Kidney epithelial cell (primary cell): Measurements from ENCODE around the gene CYREN. TPM values are rescaled to one million over a fixed set of nuclear protein-coding genes. Genes with fewer than 3 reads are reported as not detected.
A peak's percentile ranks its signal among the peaks of the same experiment; 100 is the strongest.

Experiments used
- DNase-seq: peaks from one replicate; pipeline ENCODE4 v3.0.0-alpha.2; 2010; ENCODE audit warnings: low read depth
- H3K27me3 ChIP-seq: 2 replicates; pipeline ENCODE4 v1.6.0; 2011; ENCODE audit warnings: low read length; ENCODE audit not compliant: control insufficient read depth, insufficient read depth
- H3K36me3 ChIP-seq: 2 replicates; pipeline ENCODE4 v1.5.1; 2011; ENCODE audit warnings: low read length; ENCODE audit not compliant: control insufficient read depth, insufficient read depth
- H3K4me3 ChIP-seq: 2 replicates; pipeline ENCODE4 v1.5.1; 2011; ENCODE audit warnings: low read depth, mild to moderate bottlenecking, control low read depth, low read length
- total RNA-seq: library from RNA; depleted of rRNA; stranded (reverse); fragments of >200 nt; gene quantifications from 2 replicates; pipeline ENCODE4 v1.2.3, GENCODE V29; 2015
- TF ChIP-seq, protein P1 (sequence below): IDR thresholded peaks from 2 replicates; pipeline ENCODE4 v1.5.1; 2011; ENCODE audit warnings: mild to moderate bottlenecking, moderate library complexity, low read length, control low read depth, inconsistent platforms; ENCODE audit not compliant: insufficient read depth, poor library complexity, severe bottlenecking

The CYREN gene
- total RNA-seq, 1 donor from 2014 or later: 74.2 TPM

DNA sequence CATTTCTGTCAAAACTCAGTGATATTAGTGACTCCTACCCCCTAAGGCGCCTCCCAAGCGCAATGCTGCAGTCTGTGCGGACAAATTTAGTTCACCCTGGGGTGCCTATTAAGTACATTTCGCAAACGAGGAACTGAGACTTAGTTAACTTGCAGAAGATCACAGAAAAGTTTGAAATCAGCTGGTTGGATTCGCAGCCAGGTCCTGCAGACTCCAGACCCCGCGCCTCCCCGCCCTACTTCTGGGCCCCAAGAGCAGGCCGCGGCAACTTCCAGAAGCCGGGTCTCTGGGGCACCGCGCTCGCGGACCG, 588 bp downstream of the CYREN start:
- DNase-seq: no peak
- H3K27me3 ChIP-seq: no peaks in the 10 kb centered on the region
- peaks cover 2% of the 10 kb centered on the region for H3K36me3 ChIP-seq
- H3K4me3 ChIP-seq: peak overlapping the region; percentile 91
- TF ChIP-seq, protein P1, sequence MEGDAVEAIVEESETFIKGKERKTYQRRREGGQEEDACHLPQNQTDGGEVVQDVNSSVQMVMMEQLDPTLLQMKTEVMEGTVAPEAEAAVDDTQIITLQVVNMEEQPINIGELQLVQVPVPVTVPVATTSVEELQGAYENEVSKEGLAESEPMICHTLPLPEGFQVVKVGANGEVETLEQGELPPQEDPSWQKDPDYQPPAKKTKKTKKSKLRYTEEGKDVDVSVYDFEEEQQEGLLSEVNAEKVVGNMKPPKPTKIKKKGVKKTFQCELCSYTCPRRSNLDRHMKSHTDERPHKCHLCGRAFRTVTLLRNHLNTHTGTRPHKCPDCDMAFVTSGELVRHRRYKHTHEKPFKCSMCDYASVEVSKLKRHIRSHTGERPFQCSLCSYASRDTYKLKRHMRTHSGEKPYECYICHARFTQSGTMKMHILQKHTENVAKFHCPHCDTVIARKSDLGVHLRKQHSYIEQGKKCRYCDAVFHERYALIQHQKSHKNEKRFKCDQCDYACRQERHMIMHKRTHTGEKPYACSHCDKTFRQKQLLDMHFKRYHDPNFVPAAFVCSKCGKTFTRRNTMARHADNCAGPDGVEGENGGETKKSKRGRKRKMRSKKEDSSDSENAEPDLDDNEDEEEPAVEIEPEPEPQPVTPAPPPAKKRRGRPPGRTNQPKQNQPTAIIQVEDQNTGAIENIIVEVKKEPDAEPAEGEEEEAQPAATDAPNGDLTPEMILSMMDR: no peak

DNA sequence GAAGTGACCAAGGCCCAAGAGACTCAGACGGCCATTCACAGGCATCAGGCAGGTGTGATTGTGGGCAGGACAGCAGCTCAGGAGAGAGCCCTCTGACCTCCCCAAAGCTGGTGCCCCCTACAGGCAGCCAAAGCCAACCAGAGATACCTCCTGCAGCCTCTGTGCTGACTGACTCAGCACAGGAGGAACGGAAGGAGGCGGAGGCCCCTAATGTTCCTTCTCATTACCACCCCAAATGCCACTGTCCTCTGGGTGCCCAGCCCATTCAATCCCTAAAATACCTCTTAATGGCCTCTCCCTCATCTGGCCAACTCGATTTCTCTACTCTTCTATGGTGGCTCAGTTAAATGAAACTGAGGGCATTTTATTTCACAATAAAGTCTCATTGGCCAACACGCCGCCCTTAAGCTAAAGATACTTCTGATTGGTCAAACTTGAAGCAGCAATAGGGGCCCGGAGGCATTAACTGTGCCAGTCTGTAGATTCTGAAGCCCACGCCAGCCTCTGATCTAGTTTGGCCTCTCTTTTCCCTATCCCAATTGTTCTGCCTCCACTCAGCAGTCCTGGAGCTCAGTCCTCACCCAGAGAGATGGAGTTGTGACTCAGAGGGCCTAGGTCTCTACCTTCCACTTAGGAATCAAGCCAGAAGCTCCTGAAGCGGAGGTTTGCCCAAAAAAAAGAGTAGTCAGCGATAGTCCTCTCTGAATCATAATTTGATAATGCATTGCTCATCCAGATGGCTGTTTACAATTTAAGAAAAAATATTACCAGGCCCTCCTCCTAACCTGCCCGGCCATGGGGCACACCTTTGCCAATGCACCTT, 1.2 kb downstream of the CYREN start:
- no peaks in the 10 kb centered on the region for H3K27me3 ChIP-seq
- DNase-seq: no peak
- TF ChIP-seq, protein P1: peak; percentile 60

DNA sequence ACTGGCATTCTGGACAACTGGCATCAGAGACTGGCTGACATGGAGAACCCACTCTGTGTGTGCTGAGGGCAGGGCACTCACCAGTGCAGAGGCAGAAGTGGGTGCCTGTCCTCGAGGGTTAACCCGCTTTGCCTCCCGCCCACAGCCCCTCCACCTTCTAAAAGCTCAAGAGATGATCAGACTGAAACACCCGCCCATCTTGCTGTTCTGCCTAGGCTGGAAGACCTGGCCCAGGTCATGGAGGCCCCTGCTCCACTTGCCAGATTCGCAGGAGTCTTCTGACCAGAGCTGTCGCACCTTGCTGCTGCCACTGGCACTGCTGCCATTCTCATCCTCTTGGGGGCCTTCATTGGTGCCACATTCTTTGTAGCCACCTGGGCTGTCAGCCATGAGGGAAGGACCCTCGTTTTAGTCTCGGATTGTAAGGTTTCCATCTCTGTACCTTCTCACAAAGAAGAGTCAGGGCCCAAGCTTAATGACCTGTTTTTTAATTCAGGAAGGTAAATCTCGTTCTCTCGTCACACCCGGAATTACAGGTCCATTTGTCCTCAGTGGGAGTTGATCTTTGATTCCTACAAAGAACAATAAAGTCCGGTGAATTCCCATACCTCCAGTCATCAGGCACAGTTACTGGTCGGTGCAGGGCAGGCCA, 1.9 kb downstream of the CYREN start:
- TF ChIP-seq, protein P1: no peak
- DNase-seq: no peak
- no peaks in the 10 kb centered on the region for H3K27me3 ChIP-seq
- H3K4me3 ChIP-seq: no peak overlapping the region
- H3K36me3 ChIP-seq: peaks cover 2% of the 10 kb centered on the region

More for the DNA sequence above, 1.2 kb downstream of the CYREN start:
- Histone ChIP-seq H3K4me3 (peak overlapping the region; percentile 91), H3K36me3 (peaks cover 2% of the 10 kb centered on the region)

DNA sequence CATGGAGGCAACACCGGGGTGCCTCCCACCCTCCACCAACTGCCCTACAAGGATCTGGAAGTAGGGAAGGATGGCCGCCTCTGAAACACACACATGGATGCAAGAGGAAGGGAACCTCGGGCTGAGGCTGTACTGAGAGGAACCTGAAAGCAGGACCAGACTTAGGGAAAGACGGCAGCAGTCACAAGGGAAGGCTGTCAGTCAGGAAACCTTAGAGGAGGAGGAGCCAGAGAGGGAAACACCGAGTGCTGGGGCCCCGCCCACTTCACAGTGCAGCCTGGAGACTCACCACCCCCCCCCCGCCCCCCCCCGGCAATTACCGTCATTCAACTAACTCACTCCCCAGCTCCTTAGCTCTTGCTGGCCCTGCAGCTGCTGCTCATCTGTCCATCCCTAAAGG, 2.5 kb downstream of the CYREN start:
- H3K36me3 ChIP-seq: peaks cover 2% of the 10 kb centered on the region
- no peaks in the 10 kb centered on the region for H3K27me3 ChIP-seq
- no peak for DNase-seq
- TF ChIP-seq, protein P1: no peak
- no peak overlapping the region for H3K4me3 ChIP-seq

DNA sequence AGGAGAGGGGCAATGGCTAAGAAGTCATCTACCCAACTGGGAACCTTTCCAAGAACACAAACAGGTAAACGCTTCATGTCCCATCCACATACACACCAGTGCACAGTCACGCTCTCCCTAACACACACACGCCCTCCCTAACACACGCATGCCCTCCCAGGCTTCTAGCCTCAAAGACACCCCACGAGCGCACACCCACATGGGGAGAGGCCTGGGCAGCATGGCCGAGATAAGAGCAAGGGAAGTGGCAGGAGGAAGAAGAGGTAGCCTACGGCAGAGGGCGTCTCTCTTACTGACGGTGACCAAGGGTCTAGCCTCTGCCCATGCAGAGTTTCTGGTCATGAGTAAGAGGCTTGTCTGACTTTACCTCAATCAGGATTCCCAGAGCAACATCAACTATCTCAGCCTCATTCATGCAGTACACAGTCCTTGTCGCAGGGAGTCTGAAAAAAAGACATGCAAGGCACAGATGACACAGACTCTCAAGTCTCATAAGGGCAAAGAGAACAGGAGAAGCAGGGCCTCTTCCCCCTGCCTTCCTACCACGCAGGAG, 3.1 kb downstream of the CYREN start:
- H3K36me3 ChIP-seq: peaks cover 2% of the 10 kb centered on the region
- no peak overlapping the region for H3K4me3 ChIP-seq
- TF ChIP-seq, protein P1: no peak
- no peak for DNase-seq
- H3K27me3 ChIP-seq: no peaks in the 10 kb centered on the region
